ENCODE measurements around the gene RREB1. TPM values are rescaled to one million over a fixed set of nuclear protein-coding genes. Genes with fewer than 3 reads are reported as not detected.

RREB1 gene
- polyA plus RNA-seq, 1 experiment, result 2.6 TPM

DNA sequence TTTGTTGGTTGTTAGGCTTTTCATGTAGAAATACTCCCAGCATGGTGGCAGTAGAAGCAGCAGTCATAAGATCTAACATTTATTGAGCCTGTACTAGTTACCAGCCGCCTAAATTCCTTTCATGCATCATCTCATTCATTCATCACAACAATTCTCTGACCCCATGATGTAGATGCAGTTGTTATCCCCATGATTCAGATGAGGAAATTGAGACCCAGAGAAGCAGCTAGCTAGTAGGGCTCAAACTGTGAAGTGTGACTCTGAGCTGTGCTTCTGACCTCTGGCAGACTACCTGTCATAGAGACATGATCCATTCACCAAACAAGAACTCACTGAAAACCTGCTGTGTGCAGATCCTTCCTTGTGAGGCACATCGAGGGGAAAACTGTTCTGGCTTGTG, 16.9 kb downstream of the RREB1 start:
- TF ChIP-seq CTCF (IDR thresholded peaks at IDR 0.05; ENCODE audit: low read depth, low read length), result no peak
- CTCF ChIA-PET, result interaction anchor here (1.1 kb wide), 1 partner anchor 28 kb away, joined by 3 read pairs; no protein-coding TSS in a partner anchor
- H3K9me3 ChIP-seq (ENCODE audit: control insufficient read depth, insufficient read depth, low read length), result no peaks in the 10 kb centered on the region
- POLR2A ChIA-PET, result no interaction called here
- no peak overlapping the region for H3K4me3 ChIP-seq (ENCODE audit: low read depth, low read length)
- no peak overlapping the region for H3K27ac ChIP-seq (ENCODE audit: low read depth, low read length)
- no peaks in the 10 kb centered on the region for H3K27me3 ChIP-seq (ENCODE audit: control insufficient read depth, insufficient read depth, low read length)
- no peak for DNase-seq (ENCODE audit: low read depth, low spot score)

DNA sequence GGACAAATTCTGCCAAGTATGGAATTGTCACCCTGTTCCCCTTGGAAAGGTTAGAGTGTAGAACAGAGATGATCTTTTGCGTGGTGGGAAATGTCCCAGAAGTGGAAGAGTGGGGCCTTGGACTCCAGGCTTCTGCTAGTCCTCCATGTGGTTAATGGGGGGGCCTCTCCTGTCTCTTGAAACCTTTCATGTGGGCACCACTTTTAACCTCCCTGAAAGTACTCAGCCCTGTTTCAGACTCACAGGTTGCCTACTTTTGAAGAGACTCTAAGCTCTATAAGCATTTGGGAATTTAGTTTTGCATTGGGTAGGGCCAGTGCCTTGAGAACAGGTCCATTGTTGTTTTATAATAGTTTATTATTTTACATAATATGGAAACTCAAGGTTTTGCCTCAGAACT, 17.5 kb downstream of the RREB1 start:
- H3K27ac ChIP-seq (ENCODE audit: low read depth, low read length), result no peak overlapping the region
- CTCF ChIA-PET, result interaction anchor here (1.1 kb wide), 1 partner anchor 27 kb away, joined by 3 read pairs; no protein-coding TSS in a partner anchor

DNA sequence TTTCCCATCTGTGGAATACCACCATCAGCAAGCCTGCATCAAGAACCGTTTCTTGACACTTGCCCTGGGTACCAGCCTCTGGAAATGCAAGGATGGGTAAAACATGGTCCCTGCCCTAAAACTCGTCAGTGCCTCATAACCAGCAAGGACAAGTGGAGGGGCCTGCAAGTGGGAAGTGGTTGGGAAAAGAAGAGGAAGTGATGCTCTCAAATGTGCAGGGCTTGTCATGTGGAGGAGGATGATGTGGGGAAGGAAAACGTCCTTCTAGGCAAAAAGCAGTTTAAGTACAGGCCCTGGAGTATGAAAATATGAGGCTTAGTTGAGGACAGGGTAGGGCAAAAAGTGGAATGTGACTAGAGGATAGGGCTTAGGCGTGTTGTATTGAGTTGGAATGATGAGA, 19.0 kb downstream of the RREB1 start:
- no peaks in the 10 kb centered on the region for H3K9me3 ChIP-seq (ENCODE audit: control insufficient read depth, insufficient read depth, low read length)
- no peak overlapping the region for H3K4me3 ChIP-seq (ENCODE audit: low read depth, low read length)
- no peak for TF ChIP-seq CTCF (IDR thresholded peaks at IDR 0.05; ENCODE audit: low read depth, low read length)
- H3K27ac ChIP-seq (ENCODE audit: low read depth, low read length), result no peak overlapping the region
- ChIA-PET CTCF (no interaction called here), POLR2A (no interaction called here)
- no peaks in the 10 kb centered on the region for H3K27me3 ChIP-seq (ENCODE audit: control insufficient read depth, insufficient read depth, low read length)
- no peak for DNase-seq (ENCODE audit: low read depth, low spot score)

More for the DNA sequence above, 17.5 kb downstream of the RREB1 start:
- Histone ChIP-seq H3K27me3 (ENCODE audit: control insufficient read depth, insufficient read depth, low read length) (no peaks in the 10 kb centered on the region), H3K9me3 (ENCODE audit: control insufficient read depth, insufficient read depth, low read length) (no peaks in the 10 kb centered on the region), H3K4me3 (ENCODE audit: low read depth, low read length) (no peak overlapping the region)
- POLR2A ChIA-PET, result interaction anchor here (0.6 to 0.7 kb wide), 2 partner anchors 17 to 57 kb away, joined by 3 read pairs; partner anchors contain the start of gene RREB1
- TF ChIP-seq CTCF (IDR thresholded peaks at IDR 0.05; ENCODE audit: low read depth, low read length), result no peak
- DNase-seq (ENCODE audit: low read depth, low spot score), result no peak

DNA sequence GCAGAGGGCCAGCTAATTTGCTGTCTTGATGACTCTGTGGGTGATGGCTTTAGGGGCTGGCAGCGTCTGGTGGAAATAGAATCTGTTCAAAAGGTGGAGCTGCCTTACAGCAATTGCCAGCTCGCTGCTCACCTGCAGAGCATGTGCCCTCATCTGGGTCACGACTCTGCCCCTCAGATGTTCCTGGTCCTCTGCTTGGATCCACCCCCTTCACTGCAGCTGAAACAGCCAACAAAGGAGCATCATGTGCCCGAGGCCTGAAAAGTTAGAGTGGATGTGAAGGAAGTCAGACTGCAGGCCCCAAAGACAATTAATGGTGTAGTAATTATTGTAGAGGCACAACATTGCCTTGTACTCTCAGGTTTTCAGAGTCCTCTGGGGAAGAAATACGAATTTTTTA, 19.9 kb downstream of the RREB1 start:
- DNase-seq (ENCODE audit: low read depth, low spot score), result no peak
- Histone ChIP-seq H3K27me3 (ENCODE audit: control insufficient read depth, insufficient read depth, low read length) (no peaks in the 10 kb centered on the region), H3K4me3 (ENCODE audit: low read depth, low read length) (no peak overlapping the region), H3K27ac (ENCODE audit: low read depth, low read length) (no peak overlapping the region), H3K9me3 (ENCODE audit: control insufficient read depth, insufficient read depth, low read length) (no peaks in the 10 kb centered on the region)
- CTCF ChIA-PET, result interaction anchor here (0.7 kb wide), 1 partner anchor 11 kb away, joined by 3 read pairs; no protein-coding TSS in a partner anchor
- POLR2A ChIA-PET, result no interaction called here
- TF ChIP-seq CTCF (IDR thresholded peaks at IDR 0.05; ENCODE audit: low read depth, low read length), result no peak

DNA sequence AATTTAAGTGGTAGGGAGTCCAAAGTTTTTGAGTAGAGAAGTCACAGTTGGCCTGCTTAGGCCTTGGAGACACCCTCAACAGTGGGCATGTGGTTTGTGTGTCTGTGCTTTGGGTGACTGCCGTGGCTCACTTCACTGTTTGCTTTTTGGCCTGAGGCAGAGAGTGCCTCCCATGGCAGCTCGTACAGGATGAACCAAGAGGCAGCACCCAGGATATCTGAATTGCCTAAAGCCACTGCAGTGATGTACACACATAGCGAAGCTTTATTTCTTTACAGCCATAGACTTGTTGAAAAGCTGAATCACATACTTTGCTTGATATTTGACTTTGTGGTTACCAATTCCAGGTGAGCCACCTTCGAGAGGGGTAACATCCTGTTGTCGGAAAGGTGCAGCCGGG, 21.6 kb downstream of the RREB1 start:
- no peaks in the 10 kb centered on the region for H3K27me3 ChIP-seq (ENCODE audit: control insufficient read depth, insufficient read depth, low read length)
- H3K27ac ChIP-seq (ENCODE audit: low read depth, low read length), result no peak overlapping the region
- POLR2A ChIA-PET, result no interaction called here
- no peak for TF ChIP-seq CTCF (IDR thresholded peaks at IDR 0.05; ENCODE audit: low read depth, low read length)
- no peak for DNase-seq (ENCODE audit: low read depth, low spot score)
- H3K4me3 ChIP-seq (ENCODE audit: low read depth, low read length), result no peak overlapping the region
- H3K9me3 ChIP-seq (ENCODE audit: control insufficient read depth, insufficient read depth, low read length), result no peaks in the 10 kb centered on the region
- CTCF ChIA-PET, result interaction anchor here (1.4 to 1.7 kb wide), 2 partner anchors 114 to 405 kb away, joined by 4 read pairs; no protein-coding TSS in a partner anchor
